H1 (cell line): ENCODE data around the gene SPIB. TPM values are rescaled to one million over a fixed set of nuclear protein-coding genes. Genes with fewer than 3 reads are reported as not detected.

Experiments used
- CREB1 ChIP-seq: IDR thresholded peaks from 2 replicates; pipeline ENCODE4 v1.6.1; 2012; ENCODE audit warnings: inconsistent platforms
- CTCF ChIP-seq, 3 experiments: IDR thresholded peaks; 1 replicate in 2 of 3; 2 replicates in 1 of 3; pipeline versions ENCODE4 v1.5.1 to v1.6.1; 2011; ENCODE audit warnings: low read length in 3 of 3, mild to moderate bottlenecking in 3 of 3, inconsistent platforms in 2 of 3, low read depth in 1 of 3, moderate library complexity in 1 of 3; ENCODE audit not compliant: insufficient read depth in 1 of 3; ENCODE audit errors: control extremely low read depth in 1 of 3
- POU5F1 ChIP-seq: IDR thresholded peaks from 2 replicates; pipeline ENCODE4 v1.6.1; 2011; ENCODE audit warnings: low read depth, mild to moderate bottlenecking, low read length, moderate library complexity
- SIN3A ChIP-seq, 2 experiments: IDR thresholded peaks in 1 of 2; conservative IDR thresholded peaks in 1 of 2; 2 replicates each; pipeline ENCODE4 v1.6.1; 2011 to 2012; ENCODE audit warnings: low read length in 2 of 2, improper control_type of control experiment in 1 of 2, low read depth in 1 of 2, mild to moderate bottlenecking in 1 of 2
- SIRT6 ChIP-seq: IDR thresholded peaks from one replicate; pipeline ENCODE4 v1.7.1; 2012; ENCODE audit warnings: low read length, inconsistent platforms
- SRF ChIP-seq: IDR thresholded peaks from 2 replicates; pipeline ENCODE4 v1.6.1; 2011; ENCODE audit warnings: mild to moderate bottlenecking, low read depth, low read length, moderate library complexity
- TAF1 ChIP-seq: IDR thresholded peaks from 2 replicates; pipeline ENCODE4 v1.6.1; 2011; ENCODE audit warnings: mild to moderate bottlenecking, low read depth, low read length
- polyA plus RNA-seq, 7 experiments: library from polyadenylated mRNA; depleted of rRNA in 3 of 7; stranded (reverse) in 5 of 7; unstranded in 2 of 7; fragments of >200 nt in 5 of 7; fragments of 200-250 nt in 2 of 7; gene quantifications; 1 replicate in 5 of 7; 2 replicates in 1 of 7; 4 replicates in 1 of 7; pipeline versions ENCODE4 v1.2.1 to v1.2.3, GENCODE V29; 2011 to 2013; ENCODE audit warnings: missing spikeins in 2 of 7, mixed read lengths in 2 of 7
- total RNA-seq: library from RNA; stranded (reverse); fragmentation: NEBNext Ultra II Directional; extraction: Animal tissue kit (Norgen Biotek cat#: 25700); gene quantifications from 2 replicates; pipeline ENCODE4 v1.2.1, GENCODE V29; 2021
- TF ChIP-seq, protein P1 (sequence below): IDR thresholded peaks from 2 replicates; pipeline ENCODE4 v1.6.1; 2012; ENCODE audit warnings: inconsistent platforms

SPIB gene
- total and polyA plus RNA-seq, 2 of the 8 experiments (the other 6 are each of a cell fraction or from before 2014, with no cell fraction given): 11.1 to 17.4 TPM

DNA sequence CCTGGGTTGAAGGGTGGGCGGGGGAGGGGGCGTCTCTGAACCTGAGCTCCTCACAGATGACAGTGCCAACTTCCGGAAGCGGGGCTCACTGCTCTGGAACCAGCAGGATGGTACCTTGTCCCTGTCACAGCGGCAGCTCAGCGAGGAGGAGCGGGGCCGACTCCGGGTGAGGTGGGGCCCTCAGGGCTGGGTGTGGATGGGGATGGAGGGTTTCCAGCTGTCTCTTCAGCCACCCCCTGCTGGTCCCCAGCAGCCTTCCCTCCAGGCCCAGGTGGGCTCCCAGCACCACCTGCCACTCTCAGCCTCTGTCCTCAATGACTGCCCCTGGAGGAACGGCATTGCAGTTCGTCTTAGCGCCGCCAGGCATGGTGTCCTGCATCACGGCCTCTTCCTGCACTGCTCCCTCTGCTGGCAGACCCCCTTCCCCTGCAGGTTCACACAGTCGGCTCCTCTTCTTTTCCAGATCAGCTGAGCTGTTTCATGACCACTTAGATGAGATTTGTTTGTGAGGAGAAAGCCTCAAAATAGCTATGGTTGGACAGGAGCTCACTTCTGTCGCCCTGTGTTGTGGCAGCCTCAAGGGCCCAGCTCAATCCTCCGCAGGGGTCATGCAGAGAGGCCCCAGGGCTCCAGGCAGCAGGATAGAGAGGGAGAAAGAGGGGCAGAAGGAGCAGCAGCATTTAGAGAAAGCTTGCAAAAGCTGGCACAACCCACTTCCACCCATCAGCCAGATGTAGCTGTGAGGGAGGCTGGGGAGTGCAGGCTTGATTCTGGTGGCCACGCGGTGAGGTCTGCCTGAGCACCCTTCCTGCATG lies 60.4 kb downstream of the SPIB start (continued):
- TF ChIP-seq CTCF (IDR thresholded peaks at IDR 0.05; ENCODE audit: control extremely low read depth in 1 of 3, insufficient read depth in 1 of 3, low read depth in 1 of 3, low read length in 3 of 3): peak; percentile 94 to 99 (median 97)
- TF ChIP-seq SRF: no peak
- TF ChIP-seq TAF1: no peak
- TF ChIP-seq, protein P1, sequence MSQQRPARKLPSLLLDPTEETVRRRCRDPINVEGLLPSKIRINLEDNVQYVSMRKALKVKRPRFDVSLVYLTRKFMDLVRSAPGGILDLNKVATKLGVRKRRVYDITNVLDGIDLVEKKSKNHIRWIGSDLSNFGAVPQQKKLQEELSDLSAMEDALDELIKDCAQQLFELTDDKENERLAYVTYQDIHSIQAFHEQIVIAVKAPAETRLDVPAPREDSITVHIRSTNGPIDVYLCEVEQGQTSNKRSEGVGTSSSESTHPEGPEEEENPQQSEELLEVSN: no peak
- no peak for TF ChIP-seq SIRT6
- TF ChIP-seq CREB1: peak; percentile 55
- no peak for TF ChIP-seq POU5F1
- TF ChIP-seq SIN3A (conservative IDR thresholded peaks at IDR 0.05 in 1 of 2, IDR thresholded peaks at IDR 0.05 in 1 of 2; ENCODE audit: low read depth in 1 of 2, low read length in 2 of 2): 0 out of 4 replicates have a peak, but pooled peaks of 1 of the 2 experiments have one; percentile 42
